Fibroblast of mammary gland (primary cell): ENCODE results near the gene MIPEP.

Source experiments
- DNase-seq: peaks from one replicate; pipeline ENCODE4 v3.0.0-alpha.2; 2010; ENCODE audit warnings: low read depth
- H3K4me3 ChIP-seq: 2 replicates; pipeline ENCODE4 v1.5.1; 2011; ENCODE audit warnings: low read depth, mild to moderate bottlenecking, low read length, moderate library complexity; ENCODE audit not compliant: control insufficient read depth
- TF ChIP-seq, protein P1 (sequence below): conservative IDR thresholded peaks from 2 replicates; pipeline ENCODE4 v1.5.1; 2011; ENCODE audit warnings: low read depth, low read length, inconsistent platforms; ENCODE audit not compliant: control insufficient read depth, insufficient read depth

MIPEP gene

DNA sequence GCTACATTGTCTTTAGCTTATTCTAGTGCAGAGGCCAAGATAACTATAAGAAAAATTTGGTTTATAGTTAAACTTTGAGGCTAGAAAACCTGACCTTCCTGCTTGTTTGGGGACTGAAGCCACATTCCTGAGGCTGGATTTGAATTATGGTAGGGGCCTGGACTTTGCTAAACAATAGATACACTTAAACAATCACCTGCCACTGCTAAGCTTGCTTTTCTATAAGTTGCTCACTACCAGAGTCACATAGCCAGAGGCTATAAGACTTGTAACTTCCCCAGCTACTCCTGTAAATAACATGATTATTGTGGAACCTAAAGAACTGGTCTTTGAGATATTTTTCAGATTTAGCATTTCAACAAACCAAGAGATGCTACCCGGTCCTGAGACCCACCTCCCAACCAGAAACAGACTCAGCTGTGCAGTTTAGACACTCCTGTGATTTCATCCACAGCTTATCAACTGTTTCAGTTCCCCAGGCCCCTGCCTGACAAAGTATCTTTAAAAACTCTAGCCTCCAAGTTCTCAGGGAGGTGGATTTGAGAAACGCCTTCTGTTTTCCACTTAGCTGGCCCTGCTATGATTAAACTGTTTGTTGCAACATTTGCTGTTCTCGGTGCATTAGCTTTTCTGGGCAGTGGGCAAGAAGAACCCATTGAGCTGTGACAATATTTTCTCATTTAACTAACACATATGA lies 77.7 kb downstream of the MIPEP start:
- TF ChIP-seq, protein P1, sequence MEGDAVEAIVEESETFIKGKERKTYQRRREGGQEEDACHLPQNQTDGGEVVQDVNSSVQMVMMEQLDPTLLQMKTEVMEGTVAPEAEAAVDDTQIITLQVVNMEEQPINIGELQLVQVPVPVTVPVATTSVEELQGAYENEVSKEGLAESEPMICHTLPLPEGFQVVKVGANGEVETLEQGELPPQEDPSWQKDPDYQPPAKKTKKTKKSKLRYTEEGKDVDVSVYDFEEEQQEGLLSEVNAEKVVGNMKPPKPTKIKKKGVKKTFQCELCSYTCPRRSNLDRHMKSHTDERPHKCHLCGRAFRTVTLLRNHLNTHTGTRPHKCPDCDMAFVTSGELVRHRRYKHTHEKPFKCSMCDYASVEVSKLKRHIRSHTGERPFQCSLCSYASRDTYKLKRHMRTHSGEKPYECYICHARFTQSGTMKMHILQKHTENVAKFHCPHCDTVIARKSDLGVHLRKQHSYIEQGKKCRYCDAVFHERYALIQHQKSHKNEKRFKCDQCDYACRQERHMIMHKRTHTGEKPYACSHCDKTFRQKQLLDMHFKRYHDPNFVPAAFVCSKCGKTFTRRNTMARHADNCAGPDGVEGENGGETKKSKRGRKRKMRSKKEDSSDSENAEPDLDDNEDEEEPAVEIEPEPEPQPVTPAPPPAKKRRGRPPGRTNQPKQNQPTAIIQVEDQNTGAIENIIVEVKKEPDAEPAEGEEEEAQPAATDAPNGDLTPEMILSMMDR: no peak
- no peak overlapping the region for H3K4me3 ChIP-seq
- DNase-seq: no peak

- no peak for DNase-seq
- no peak overlapping the region for H3K4me3 ChIP-seq
- TF ChIP-seq, protein P1: peak; percentile 15
Observed at GRCh38 chr13:23810685-23811240, 78.4 kb downstream of the MIPEP start.

- H3K4me3 ChIP-seq: no peak overlapping the region
- no peak for DNase-seq
- TF ChIP-seq, protein P1: no peak
Observed at GRCh38 chr13:23808803-23809202, 80.4 kb downstream of the MIPEP start.

DNA sequence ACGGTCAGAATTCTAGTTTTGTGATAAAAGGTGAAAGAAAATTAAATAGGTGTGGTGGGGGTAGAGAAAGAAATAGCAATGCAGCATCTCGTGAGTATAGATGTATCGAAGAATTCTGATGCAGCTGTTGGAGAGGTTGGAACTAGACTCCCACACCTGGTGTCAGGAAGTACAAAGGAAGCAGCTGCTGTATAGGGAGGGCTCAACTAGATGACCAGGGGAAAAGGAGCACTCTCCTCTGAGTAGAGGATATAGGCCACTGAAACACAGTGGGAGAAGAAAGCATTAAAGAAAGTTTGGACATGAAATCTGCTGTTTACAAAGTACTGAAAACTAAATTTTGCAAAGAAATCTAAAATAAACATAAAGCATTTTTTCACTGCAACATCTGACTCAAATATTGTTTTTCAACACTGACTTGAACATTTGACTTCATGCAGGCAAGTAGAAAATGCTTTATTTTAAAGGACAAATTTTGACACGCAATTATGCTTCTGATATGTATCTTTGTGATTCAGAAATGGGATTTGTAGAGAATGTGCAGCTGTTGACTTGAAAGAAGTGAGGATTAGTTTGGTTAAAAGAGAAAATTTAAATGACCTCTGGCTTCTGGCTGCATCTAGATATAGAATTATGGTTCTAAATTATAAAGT lies 82.2 kb downstream of the MIPEP start:
- DNase-seq: no peak
- H3K4me3 ChIP-seq: no peak overlapping the region
- TF ChIP-seq, protein P1: no peak

DNA sequence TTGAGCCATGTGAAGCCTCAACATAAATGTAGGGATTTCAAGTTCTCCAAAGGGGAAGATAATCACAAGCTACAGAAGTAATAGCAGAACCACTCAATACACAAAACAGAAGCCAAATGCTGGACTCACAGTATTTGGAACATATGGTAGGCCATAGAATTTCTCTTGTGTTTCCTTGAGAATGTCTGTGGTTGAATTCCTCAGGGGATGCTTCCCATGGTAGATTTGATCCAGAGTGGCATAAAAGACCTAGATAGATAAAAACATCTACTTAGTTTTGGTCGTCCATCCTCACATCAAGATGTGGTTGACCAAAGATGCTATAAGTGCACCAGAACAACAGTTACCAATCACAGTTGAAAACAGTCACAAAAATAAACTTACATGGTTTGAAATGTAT lies 83.4 kb downstream of the MIPEP start:
- DNase-seq: no peak
- H3K4me3 ChIP-seq: no peak overlapping the region
- TF ChIP-seq, protein P1: no peak

DNA sequence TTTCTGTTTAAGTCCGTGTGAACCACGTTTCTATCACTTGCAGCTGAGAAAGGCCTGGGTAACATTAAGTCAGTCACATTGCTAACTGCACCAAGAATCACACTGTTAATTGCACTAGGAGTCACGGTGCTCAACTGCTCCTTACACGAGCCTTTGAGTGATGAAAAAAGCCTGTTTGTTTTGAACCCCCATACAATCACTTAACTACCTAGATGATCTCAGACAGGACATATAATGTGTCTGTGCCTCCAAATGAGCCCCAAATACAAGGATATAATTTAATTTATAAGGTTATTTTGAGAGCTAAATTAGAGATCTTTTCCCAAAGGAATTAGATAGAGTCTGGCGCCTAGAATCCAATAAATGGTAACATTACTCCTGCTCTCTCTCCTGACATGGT lies 84.1 kb downstream of the MIPEP start:
- no peak for DNase-seq

More for the DNA sequence above, 84.1 kb downstream of the MIPEP start:
- H3K4me3 ChIP-seq: no peak overlapping the region
- TF ChIP-seq, protein P1: no peak
